Erythroblast (primary cell): Measurements from ENCODE around the gene TTF1.

Experiments used
- GATA1 ChIP-seq: IDR thresholded peaks from 2 replicates; pipeline ENCODE4 v1.6.1; 2011; ENCODE audit warnings: low read depth, mild to moderate bottlenecking, control low read depth, low read length, moderate library complexity
- POLR2A ChIP-seq: IDR thresholded peaks from 2 replicates; pipeline ENCODE4 v1.6.1; 2011; ENCODE audit warnings: mild to moderate bottlenecking, low read length

- TF ChIP-seq POLR2A (no peak), GATA1 (no peak)
These were observed 15.2 kb downstream of the TTF1 start for GRCh38 chr9:132391449-132391848.
